ENCODE measurements around the gene AMPD2. TPM values are rescaled to one million over a fixed set of nuclear protein-coding genes. Genes with fewer than 3 reads are reported as not detected.

The AMPD2 gene
- polyA plus RNA-seq, 1 donor (not counting 4 experiments of a cell fraction or from before 2014, with no cell fraction given): 17.6 TPM

GRCh38 chr1:109664671-109665070 is 45.0 kb downstream of the AMPD2 start:
- no peak overlapping the region for H3K4me2 ChIP-seq (ENCODE audit: control insufficient read depth, extremely low read depth, insufficient read depth, low read depth, low read length)
- no peak overlapping the region for H3K4me3 ChIP-seq (ENCODE audit: control insufficient read depth in 2 of 3, extremely low read depth in 1 of 3, insufficient read depth in 2 of 3, low read depth in 1 of 3, low read length in 3 of 3)
- no peaks in the 10 kb centered on the region for H3K9me3 ChIP-seq (ENCODE audit: control insufficient read depth, low read depth, low read length)
- no peaks in the 10 kb centered on the region for H3K9me1 ChIP-seq (ENCODE audit: control insufficient read depth, extremely low read depth, insufficient read depth, low read length)
- no peaks in the 10 kb centered on the region for H3K79me2 ChIP-seq (ENCODE audit: control insufficient read depth, insufficient read depth, low read length)
- H3K9ac ChIP-seq (ENCODE audit: control insufficient read depth, extremely low read depth, insufficient read depth, low read length): no peak overlapping the region
- no peaks in the 10 kb centered on the region for H3K4me1 ChIP-seq (ENCODE audit: control insufficient read depth, extremely low read depth, insufficient read depth, low read length)
- H4K20me1 ChIP-seq (ENCODE audit: control insufficient read depth, extremely low read depth, insufficient read depth, low read length): no peaks in the 10 kb centered on the region
- no peaks in the 10 kb centered on the region for H3K36me3 ChIP-seq (ENCODE audit: control insufficient read depth in 2 of 2, extremely low read depth in 1 of 2, insufficient read depth in 2 of 2, low read length in 2 of 2)
- no peaks in the 10 kb centered on the region for H3K27me3 ChIP-seq (ENCODE audit: control insufficient read depth, extremely low read depth, insufficient read depth, low read length)
- H2AFZ ChIP-seq (ENCODE audit: control insufficient read depth, low read length): no peak overlapping the region
- FAIRE-seq: no peak
- no peak overlapping the region for H3K27ac ChIP-seq (ENCODE audit: control insufficient read depth, insufficient read depth, low read length)
- TF ChIP-seq CTCF (optimal IDR thresholded peaks at IDR 0.05 in 1 of 3, IDR thresholded peaks at IDR 0.05 in 1 of 3, conservative IDR thresholded peaks at IDR 0.05 in 1 of 3; ENCODE audit: extremely low read depth in 1 of 3, insufficient read depth in 2 of 3, low read length in 3 of 3) (no peak), EZH2 (IDR thresholded peaks at IDR 0.05; ENCODE audit: low read length) (no peak)
- no peak for DNase-seq (ENCODE audit: low read depth, low spot score)
- dilution Hi-C loops (cut with MboI; ENCODE audit: extremely low pct_ligation_motif_present, low sequenced_read_pairs): no loop called here

GRCh38 chr1:109667452-109668122 is 48.0 kb downstream of the AMPD2 start, which contains the start of gene GSTM2:
TSS of gene GSTM2 (plus strand) at chr1:109668057. CDS start at chr1:109668116, 59 bp downstream.
- FAIRE-seq: no peak
- no peak for TF ChIP-seq CTCF (optimal IDR thresholded peaks at IDR 0.05 in 1 of 3, IDR thresholded peaks at IDR 0.05 in 1 of 3, conservative IDR thresholded peaks at IDR 0.05 in 1 of 3; ENCODE audit: extremely low read depth in 1 of 3, insufficient read depth in 2 of 3, low read length in 3 of 3)
- TF ChIP-seq EZH2 (IDR thresholded peaks at IDR 0.05; ENCODE audit: low read length): no peak
- Histone ChIP-seq H3K9ac (ENCODE audit: control insufficient read depth, extremely low read depth, insufficient read depth, low read length) (peak within 1 kb of the TSS; percentile 28), H3K4me3 (ENCODE audit: control insufficient read depth in 2 of 3, extremely low read depth in 1 of 3, insufficient read depth in 2 of 3, low read depth in 1 of 3, low read length in 3 of 3) (peak within 1 kb of the TSS in 2 of 3 experiments; percentile 42 to 49), H2AFZ (ENCODE audit: control insufficient read depth, low read length) (peak within 1 kb of the TSS; percentile 35), H3K4me1 (ENCODE audit: control insufficient read depth, extremely low read depth, insufficient read depth, low read length) (no peaks in the 10 kb centered on the region), H3K9me3 (ENCODE audit: control insufficient read depth, low read depth, low read length) (no peaks in the 10 kb centered on the region), H4K20me1 (ENCODE audit: control insufficient read depth, extremely low read depth, insufficient read depth, low read length) (no peaks in the 10 kb centered on the region), H3K27me3 (ENCODE audit: control insufficient read depth, extremely low read depth, insufficient read depth, low read length) (no peaks in the 10 kb centered on the region), H3K4me2 (ENCODE audit: control insufficient read depth, extremely low read depth, insufficient read depth, low read depth, low read length) (peak within 1 kb of the TSS; percentile 70), H3K9me1 (ENCODE audit: control insufficient read depth, extremely low read depth, insufficient read depth, low read length) (no peaks in the 10 kb centered on the region), H3K79me2 (ENCODE audit: control insufficient read depth, insufficient read depth, low read length) (no peaks in the 10 kb centered on the region), H3K27ac (ENCODE audit: control insufficient read depth, insufficient read depth, low read length) (no peak within 1 kb of the TSS), H3K36me3 (ENCODE audit: control insufficient read depth in 2 of 2, extremely low read depth in 1 of 2, insufficient read depth in 2 of 2, low read length in 2 of 2) (no peaks in the 10 kb centered on the region)
- no peak for DNase-seq (ENCODE audit: low read depth, low spot score)
- dilution Hi-C loops (cut with MboI; ENCODE audit: extremely low pct_ligation_motif_present, low sequenced_read_pairs): no loop called here
